NCI-H446 treated with DMSO at 0.1 percent for 48 hours (cell line): ENCODE measurements around the gene TMTC3.
"Not testable (repeated sequence)": the region's sequence is repeated elsewhere in the genome, so short reads cannot be mapped to it uniquely, and the experiment has no call there.

Experiments used
- DNase-seq: peaks from one replicate; lab custom pipeline; 2025; lab: John Stamatoyannopoulos, UW

The TMTC3 gene

DNA sequence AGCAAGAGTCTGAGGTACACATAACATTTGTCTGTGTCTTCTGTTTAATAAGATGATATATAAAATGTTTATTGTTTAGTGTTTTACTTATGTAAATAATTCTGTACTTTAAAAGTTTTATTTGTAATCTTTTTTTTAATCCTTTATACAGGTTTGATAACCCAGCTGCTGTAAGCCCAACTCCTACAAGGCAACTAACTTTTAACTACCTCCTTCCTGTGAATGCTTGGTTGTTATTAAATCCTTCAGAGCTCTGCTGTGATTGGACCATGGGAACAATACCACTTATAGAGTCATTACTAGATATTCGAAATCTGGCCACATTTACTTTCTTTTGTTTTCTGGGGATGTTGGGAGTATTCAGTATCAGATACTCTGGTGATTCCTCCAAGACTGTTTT is 24.1 kb downstream of the TMTC3 start:
- DNase-seq: no peak

DNA sequence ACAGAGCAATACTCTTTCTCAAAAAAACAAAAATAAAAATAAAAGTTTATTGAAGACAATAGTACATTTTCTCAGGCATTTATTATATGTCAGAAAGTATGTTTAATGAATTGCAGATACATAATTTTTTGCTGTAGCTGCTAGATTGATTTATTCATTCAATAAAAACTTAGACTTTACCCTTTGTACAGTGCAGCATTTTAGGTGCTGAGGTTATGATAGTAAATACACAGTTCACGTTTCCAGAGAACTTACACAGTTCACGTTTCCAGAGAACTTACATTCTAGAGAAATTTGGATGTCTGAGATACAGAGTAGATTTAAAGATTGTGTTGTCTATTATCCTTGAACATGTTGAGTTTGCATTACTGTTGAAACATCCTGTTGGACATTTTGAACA is 25.3 kb downstream of the TMTC3 start:
- DNase-seq: no peak

DNA sequence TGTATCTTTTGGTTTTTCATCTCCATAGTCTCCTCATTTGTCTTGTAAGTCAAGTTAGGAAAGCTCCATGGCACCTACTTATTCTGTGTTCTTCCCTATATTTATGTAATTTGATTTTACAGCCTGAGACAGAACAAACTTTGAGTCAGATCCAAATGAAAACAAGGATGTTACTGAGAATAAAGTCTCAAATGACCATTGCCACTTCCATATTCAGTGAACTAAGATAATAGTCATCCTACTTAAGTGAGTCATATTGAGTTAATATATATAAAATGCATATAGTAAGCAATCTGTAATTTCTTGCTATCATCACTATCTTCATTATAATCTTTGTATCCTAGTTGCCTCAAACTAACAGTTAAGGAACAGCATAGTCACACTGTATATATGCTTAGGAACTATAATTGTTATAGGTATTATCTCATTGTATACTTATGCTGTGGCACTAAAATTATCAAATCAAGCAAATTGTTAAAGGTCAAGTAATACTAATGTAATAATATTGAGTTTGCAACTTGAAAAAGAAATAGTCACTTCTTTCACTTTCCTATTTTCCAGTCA is 30.8 kb downstream of the TMTC3 start:
- DNase-seq: no peak

DNA sequence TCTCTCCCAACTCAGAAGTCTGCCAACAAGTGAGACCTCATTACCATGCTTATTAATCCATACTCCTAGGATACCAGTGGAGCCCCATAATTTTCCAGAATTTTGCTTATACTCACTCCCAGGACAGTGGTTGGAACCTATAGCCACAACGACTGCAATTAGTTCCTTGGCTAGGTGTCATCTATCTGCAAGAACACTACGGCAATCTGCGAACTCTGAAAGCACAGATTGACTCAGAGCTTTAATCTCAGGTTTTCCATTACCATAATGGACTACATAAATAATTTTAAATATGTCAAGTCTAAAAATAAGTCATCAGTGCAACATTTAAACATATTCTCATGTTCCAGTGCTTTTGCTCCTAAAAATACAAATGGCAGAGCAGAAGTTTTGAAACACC is 33.4 kb downstream of the TMTC3 start:
- no peak for DNase-seq

DNA sequence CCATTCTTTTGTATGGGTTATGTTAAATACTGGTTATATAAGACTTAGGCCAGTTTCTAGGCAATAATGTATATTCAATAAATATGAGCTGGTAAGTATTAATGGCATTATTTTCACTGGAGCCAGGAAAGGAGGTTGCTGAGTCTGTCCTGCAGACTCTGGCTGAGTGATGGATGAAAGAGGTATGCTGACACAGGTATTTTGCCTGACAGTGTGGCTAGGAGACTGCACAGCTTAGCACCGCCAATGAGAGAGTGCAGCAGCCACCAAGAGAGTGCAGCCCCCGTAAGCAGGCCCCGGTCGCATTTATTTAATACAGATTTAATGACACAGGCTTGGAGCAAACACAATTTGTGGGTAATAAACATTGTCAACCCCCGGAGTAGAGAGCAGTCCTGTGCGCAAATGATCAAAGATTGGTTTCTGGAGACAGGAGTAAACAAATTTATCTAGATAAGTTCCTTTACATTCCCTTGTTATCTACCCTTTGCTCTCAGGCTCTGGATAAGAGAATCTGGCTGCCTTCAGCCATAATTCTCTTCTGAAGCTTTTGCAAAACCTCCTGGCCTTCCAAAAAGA is 37.4 kb downstream of the TMTC3 start:
- DNase-seq: no peak

DNA sequence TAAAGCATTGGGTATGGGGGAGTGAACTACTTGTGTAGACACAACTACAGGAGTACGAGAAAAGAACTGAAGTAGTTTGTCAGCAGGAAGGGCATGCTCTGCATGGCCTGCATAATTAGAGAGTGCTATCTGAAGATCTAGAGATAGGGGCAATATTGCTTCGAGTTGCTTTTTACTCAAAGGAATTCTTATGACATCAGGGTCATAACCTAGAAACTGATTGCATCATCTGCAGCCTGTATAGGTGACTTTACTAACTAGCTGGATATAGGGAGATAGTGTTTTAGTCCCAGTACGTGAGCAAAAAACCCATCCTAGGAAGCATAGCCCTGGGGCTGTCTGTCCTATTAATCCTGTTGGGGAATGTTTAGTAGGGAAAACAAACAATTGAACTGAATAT is 39.8 kb downstream of the TMTC3 start:
- no peak for DNase-seq

DNA sequence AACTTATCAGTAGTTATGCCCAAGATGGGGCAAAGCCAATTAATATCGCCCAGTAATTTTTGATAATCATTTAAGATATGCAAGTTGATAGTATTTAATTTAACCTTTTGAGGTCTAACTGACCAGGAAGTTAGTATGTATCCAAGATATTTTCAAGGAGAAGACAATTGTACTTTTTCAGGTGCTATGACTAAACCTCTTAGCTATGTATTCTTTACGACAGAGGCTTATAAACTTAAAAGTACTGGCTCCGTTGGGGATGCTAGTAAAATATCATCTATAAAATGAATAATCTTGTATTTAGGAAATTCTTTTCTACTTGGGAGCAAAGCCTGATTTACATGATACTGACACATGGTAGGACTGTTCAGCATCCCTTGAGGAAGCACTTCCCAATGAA is 40.3 kb downstream of the TMTC3 start:
- DNase-seq: no peak

DNA sequence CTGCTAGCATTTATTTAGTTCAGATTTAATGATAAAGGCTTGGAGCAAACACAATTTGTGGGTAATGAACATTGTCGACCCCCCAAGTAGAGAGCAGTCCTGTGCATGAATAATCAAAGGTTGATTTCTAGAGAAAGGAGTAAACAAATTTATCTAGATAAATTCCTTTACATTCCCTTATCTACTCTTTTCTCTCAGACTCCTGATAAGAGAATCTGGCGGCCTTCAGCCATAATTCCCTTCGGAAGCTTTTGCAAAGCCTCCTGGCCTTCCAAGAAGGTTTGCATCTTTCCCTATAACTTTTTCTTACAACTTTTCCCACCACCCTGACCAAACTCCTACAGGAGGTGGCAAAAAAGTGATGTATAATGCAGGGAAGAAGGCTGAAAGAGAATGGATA is 42.1 kb downstream of the TMTC3 start:
- DNase-seq: no peak

DNA sequence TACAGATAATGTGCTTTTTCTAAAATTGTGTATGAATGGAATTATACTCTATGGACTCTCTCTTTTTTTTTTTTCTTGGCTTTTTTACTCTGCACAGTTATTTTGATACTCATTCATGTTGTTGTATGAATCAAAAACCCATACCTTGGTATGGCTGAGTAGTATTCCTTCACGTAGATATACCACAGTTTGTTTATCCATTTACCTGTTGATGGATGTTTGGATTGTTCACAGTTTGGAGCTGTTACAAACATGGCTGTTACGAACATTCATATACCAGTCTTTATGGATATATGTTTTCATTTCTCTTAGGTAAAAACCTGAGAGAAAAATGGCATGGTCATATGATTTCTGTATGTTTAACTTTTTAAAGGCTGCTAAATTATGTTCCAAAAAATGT is 43.2 kb downstream of the TMTC3 start:
- DNase-seq: no peak

DNA sequence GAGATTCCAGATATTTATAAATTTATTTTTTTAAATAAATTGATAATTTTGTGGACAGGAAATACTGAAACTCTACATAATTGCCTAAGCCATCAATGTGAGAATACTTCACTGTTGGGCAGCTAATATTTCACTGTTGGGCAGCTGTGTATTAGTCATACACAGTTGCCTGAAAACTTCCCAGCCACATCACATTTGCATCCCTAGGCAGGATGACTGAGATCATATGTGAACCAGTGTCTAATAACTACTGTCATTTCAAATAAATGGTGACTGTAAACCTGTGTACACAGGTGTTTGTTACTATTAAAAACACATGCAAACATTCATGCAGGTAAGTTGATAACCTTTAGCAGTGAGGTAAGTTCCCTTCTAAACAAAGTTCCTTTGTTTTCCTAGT is 43.9 kb downstream of the TMTC3 start:
- DNase-seq: no peak

DNA sequence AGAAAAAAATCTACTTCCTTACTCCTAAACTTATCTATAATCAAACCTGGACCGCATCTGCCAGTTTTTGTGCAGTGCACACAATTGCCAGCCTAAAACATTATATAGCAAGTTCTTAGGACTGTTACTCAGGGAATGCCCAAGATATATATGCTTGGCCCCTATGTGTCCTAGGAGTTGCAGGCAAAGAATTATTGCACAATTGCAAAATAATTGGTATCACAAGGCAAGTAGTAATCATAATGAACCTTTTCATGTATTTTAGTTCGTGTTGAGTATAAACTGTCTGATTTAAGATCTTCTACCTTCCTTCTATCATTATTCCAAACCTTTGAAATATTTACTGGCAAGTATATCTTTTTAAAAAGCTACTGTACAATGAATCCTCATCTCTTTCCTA is 45.5 kb downstream of the TMTC3 start:
- no peak for DNase-seq

DNA sequence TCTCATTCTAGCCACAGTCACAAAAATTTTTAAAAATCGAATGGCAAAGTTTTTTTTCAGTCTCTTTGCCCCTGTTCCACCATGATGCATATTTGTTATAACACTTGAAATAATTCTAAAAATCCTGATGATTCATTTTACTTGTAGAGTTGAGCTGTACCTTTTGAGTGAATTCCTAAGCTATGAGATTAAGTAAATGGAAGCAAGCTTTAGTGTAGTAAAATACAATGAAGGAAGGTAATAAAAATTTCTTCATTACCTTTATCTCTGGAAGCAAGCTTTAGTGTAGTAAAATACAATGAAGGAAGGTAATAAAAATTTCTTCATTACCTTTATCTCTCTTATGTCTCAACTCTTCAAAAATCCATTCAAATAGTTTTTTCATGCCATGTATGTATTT is 46.1 kb downstream of the TMTC3 start:
- no peak for DNase-seq

DNA sequence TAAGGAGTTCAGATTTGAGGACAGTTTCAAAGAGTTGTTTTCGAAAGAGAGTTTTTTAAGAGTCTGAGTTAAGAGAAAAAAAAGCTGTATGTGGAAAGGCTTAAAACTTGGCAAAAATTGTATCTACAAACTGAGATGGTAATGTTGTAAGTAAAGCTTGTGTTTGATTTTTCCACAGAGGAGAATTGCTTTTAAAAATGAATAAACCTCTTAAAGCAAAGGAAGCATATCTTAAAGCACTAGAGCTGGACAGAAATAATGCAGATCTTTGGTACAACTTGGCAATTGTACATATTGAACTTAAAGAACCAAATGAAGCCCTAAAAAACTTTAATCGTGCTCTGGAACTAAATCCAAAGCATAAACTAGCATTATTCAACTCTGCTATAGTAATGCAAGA is 50.3 kb downstream of the TMTC3 start:
- DNase-seq: no peak

DNA sequence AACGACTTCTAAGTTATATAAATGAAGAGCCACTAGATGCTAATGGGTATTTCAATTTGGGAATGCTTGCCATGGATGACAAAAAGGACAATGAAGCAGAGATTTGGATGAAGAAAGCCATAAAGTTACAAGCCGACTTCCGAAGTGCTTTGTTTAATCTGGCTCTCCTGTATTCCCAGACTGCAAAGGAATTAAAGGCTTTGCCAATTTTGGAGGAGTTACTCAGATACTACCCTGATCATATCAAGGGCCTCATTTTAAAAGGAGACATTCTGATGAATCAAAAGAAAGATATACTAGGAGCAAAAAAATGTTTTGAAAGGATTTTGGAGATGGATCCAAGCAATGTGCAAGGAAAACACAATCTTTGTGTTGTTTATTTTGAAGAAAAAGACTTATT is 52.8 kb downstream of the TMTC3 start:
- DNase-seq: no peak

DNA sequence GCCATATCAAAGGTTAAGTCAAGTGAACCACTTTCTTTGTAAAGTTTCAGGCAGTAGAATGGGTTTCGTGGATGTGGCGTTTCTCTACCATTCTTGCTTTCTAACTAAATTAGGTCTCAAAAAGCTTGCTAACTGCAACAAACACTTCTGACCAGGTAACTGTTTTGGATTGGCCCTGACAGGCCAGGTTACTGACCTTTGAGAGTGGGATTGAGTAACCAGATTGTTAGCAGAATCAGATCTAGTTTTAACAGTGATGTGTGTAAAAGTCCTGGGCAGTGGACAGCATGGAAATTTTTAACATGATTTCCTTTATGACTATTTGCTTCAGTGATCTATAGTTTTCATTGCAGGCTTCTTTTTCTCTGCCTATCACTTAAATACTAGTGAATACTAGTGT is 57.9 kb downstream of the TMTC3 start:
- no peak for DNase-seq

DNA sequence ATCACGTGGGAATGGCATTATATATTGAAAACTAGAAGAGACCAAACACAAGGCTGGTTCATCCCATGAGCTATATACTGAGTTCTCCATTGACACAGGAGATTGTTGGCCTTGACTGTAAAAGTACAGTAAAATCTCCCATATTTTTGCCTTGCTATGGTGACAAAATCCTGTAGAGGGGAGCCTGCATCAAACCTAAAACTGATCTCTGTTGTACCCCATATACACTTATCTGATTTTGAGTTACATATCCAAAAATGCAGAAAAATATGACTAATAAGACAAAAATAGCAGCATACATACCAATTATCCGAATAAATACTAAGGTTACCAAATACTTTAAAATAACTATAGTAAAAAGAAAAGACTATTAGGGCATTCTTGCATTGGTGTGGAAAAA is 60.4 kb downstream of the TMTC3 start:
- no peak for DNase-seq

DNA sequence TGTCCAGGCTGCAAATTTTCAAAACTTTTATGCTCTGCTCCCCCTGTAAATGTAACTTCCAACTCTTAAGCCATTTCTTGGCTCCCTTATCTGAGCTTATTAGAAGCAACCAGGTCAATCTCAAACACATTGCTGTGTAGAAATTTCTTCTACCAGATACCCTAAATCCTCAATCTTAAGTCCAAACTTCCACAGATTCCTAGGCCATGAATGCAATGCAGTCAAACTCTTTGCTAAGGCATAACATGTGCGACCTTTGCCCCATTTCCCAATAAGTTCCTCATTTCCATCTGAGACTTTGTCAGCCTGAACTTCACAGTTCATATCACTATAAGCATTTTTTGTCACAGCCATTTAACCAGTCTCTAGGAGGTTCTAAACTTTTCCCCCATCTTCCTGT is 64.5 kb downstream of the TMTC3 start:
- DNase-seq: no peak

DNA sequence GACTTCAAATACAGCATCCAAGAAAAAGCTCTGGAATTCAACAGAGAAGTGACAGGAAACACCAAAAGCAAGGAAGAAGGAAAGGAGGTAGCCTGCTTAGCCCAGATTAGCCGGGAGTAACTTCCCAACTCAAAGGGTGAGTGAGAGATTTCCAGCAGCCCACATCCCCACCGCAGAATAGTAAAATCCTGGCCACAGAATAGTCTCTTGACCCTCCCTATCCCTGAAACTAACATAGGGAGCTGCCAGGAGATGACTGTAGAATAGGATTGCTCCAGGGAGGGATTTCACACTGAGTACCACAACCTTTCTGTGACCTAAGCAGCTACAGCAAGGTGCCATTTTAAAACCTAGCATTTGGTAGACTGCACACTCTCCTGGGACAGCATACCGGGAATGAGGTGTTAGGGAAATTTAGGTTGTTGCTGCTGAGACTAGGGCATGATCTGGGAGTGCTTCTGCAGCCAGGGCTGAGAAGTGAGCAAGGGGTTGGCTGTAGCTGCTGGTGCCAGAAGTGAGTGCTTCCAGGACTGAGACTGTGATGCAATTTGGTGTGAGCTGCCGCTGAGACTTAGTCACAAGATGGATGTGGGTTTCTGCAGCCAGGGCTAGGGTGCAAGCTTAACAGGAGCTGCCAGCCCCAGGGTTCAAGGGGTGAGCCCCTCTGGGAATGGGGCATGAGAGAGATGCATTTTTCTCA is 66.0 kb downstream of the TMTC3 start:
- no peak for DNase-seq

DNA sequence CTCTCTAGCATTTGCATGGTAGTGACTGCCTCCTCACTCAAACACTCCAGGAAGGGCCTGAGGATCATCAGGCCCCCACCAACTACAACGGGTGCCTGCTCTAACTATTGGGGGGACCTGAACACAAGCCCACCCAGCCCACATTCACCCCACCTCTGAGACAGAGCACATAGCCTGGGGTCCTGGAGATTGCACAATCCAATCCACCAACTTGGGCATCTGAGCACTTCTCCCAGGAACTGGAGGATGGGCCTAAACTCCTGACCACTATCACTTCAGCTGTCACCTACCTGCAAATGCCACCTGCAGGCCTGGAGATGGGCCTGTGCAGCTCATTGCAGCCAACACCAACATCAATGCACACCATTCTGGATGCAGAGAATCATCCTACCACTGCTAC is 66.6 kb downstream of the TMTC3 start:
- no peak for DNase-seq

DNA sequence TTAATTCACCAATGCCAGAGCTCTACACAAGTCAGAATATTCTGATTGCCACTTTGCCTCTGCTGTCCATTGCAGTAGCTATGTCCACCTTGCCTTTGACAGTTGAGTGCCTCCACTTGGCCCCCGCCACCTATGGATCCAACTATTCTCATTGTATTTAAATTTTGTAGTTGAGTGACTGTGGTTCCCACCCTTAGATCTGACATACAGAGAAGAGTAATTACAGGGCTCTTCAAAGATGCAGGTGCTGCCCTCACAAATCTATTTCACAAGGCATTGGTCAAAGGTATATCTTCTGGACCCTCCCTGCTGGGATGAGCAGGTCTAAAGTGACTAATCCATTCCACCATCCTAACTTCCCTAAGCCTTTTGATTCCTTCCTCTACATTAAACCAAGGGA is 68.2 kb downstream of the TMTC3 start:
- DNase-seq: not testable (repeated sequence)

DNA sequence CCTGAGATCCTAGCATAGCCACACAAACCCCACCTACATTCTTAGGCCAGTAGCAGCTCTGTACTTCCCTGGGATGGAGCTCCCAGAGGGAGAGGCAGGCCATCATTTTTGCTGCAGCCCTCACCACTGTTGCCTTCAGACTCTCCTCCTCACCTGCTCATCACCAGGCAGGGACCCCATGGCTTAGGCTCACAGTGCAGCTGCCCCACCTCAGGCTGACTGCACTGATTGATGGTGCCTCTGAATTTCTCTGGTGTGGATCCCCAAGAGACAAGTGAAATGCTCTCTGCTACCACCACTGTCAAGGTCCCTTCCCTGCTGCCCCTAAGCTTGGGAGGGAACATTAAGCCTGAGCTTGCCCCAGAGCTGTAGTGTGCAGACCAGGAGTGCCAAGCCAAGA is 76.2 kb downstream of the TMTC3 start:
- DNase-seq: no peak

DNA sequence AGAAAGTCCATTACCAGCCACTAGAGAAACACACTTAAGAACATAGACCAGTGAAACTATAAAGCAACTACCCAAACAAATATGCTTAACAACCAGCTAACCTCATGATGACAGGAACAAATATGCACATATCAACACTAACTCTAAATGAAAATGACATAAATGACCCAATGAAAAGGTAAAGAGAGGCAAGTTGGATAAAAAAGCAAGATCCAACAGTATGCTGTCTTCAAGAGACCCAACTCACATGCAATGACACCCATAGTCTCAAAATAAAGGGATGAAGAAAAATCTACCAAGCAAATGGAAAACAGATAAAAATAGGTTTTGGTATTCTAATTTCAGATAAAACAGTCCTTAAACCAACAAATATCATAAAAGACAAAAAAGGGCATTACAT is 77.8 kb downstream of the TMTC3 start:
- DNase-seq: no peak

DNA sequence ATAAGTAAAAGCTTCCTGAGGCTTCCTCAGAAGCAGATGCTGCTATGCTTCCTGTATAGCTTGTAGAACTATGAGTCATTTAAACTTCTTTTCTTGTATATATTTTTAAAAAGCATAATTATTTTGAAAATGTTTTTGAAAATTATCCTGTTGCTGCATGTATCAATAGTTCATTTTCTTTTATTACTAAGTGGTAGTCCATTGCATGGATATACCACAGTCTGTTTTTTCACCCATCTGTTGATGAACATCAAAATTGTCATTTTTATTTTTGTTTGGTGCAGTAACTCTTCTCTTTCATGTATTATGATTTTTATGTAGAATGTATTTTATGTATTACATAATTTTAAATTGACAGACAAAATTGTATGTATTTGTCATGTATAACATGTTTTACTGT is 81.4 kb downstream of the TMTC3 start:
- no peak for DNase-seq

DNA sequence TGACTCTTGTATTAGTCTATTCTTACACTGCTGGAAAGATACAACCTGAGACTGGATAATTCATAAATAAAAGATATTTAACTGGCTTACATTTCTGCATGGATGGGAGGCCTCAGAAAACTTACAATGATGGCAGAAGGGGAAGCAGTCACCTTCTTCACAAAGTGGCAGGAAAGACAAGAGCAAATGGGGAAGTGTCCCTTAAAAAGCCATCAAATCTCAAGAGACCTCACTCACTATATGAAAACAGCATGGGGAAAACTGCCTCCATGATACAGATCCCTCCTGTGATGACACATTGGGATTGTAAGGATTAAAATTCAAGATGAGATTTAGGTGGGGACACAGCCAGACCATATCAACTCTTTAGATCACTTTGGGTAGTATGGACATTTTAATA is 83.7 kb downstream of the TMTC3 start:
- no peak for DNase-seq
